Measurements from ENCODE around the gene MRPL49.
"Not testable (repeated sequence)": the region's sequence is repeated elsewhere in the genome, so short reads cannot be mapped to it uniquely, and the experiment has no call there.

MRPL49 gene

DNA sequence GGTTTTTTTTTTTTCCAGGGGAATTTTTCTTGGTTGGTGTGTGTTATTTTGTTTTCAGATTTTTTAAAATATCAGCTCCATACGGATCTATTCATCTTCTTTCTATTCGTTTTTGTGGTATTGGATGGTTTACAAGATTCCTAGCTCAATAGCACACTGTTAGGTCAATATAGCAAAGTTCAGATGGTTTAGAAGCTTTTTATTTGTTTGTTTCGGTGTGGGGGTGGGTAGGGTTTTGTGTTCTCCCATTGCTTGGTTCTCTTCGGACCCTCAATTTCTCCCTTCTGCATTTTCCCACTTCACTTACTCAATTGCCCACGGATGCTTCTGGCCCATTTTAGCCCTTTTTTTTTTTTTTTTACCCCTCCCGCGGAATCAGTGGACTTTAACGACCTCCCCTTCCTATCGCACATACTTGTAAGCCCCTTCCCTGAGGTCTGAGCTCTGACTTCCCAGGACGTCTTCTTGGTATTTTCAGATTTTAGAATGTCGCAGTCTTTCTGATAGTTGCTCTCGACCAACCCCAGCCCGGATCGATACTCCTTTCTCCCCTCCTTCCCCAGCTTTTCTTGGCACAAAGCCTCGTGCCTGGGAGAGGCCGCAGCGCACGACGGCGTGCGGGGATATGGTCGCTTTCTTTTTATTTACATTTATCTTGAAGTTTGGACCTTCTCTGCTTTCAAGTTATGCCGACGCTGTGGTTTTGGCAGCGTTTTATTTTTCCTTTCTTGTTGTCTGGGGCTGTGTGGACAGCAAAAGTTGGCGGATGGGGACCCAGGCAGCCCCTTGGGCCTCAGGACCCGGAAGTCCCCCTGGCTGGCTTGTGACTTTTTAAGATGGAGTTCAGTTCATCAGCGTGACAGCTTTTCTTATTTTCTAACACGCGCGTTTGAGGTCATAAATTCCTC is 43.5 kb downstream of the MRPL49 start:
- DNase-seq (ENCODE audit: low read depth): no peak

DNA sequence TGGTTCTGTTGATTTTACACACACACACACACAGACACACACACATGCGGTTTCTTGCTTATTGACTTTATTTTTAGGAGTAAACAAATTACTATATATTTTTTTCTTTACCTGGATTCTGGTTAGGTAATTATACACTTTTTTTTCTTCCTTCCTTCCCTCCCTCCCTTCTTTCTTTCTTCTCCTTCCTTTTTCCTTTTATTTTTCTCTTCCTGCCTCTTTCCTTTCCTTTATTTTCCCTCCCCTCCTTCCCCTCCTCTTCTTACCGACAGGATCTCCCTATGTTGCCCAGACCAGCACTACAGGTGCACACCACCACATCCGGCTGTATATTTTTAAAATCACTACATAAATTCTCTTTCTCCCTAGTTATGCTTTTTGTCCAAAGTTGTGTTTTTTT is 44.8 kb downstream of the MRPL49 start:
- no peak for DNase-seq (ENCODE audit: low read depth)

DNA sequence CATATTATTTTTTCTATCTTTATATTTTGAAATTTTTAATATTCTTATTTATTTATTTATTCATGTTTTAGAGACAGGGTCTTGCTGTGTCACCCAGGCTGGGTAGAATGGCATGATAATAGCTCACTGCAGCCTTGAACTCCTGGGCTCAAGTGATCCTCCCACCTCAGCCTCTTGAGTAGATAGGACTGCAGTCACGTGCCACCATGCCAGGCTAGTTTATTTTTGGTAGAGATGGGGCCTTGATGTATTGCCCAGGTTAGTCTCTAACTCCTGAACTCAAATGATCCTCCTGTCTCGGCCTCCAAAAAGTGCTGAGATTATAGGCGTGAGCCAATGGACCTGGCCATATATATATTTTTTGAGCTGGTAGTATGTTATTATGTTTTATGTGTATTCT is 45.5 kb downstream of the MRPL49 start:
- no peak for DNase-seq (ENCODE audit: low read depth)

DNA sequence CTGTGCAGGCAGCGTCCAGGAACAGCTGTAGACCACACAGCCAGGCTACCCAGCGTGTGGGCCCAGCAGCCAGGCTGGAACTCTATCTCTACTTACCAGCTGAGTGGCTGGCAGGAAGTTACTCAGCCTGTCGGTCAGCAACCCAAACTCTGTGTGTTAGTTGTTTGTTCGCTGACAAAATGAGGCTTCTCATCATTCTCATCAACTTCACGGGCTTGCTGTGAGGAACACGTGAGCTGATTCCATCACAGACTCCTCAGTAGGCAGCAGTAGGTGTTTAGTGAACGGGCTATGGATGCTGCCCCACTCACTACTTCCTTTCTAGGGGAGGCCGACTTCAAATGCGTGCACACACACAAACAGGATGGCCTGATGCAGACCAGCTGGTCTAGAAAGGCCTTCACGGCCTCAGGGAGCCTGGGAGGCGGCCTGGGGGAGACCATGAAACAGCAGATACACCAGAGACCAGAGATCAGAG is 47.1 kb downstream of the MRPL49 start:
- no peak for DNase-seq (ENCODE audit: low read depth)

DNA sequence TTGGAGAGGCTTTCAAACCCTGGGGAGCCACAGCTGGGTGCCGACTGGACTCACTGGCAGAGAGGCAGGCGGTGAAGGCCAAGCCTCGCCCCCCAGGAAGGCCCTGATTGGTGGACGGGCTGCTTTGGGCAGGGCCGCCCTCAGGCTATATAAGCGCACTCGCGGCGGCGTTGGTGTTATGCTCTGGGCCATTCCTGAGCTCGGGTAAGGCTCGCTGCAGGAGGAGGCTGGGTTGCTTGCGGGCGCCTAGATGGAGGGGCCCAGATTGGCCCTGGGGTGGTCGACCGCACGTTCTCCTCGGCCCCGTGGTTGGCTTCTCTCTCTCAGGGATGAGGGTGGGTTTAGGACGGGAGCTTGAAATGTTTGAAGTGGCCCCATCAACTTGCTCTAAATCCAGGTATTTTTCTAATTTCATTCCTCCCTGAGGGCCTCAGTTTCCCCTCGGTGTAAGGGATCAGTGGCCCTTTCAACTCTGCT is 48.0 kb downstream of the MRPL49 start, which contains the start of gene SPDYC:
Gene SPDYC (plus strand): TSS at position 176 of the 477 bp plus-strand sequence. CDS start 1,125 bp downstream, outside the sequence.
- no peak for DNase-seq (ENCODE audit: low read depth)

DNA sequence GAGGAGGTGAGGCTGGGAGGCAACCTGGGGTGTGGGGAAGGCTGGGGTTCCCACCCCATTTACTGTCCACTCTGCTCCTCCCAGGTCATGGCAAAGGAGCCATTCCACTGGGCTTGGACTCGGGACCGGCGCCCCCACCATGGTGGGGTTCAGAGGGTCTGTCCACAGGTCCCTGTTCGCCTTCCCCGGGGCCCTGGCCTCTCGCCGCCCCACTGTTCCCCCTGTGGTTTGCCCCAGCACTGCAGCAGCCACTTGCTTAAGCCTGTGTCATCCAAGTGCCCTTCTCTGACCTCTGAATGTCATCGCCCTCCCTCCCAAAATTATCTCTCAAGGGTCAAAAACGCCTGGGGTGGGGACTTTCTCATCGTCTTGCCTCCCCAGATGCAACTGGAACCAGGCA is 50.5 kb downstream of the MRPL49 start:
- DNase-seq (ENCODE audit: low read depth): no peak

DNA sequence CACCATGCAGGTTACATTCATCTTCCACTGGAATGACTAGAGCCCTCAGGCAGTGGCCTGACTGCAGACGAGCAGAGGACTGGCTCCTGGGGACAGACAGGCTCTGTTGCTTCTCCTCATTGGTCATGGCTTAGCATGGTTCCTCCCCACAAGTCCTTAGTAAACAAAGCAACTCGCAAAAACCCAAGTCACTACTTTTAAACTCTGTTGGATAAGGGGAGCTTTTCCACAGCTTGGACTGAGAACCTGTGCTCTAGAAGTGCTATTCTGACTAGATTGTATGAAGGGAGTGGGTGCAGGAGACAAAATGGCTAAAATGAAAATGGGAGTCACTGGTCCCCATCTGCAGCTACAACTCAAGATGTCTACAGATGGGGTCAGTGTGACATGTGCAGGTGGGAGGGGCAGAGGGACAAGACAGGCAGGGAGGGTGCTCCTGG is 52.5 kb downstream of the MRPL49 start:
- not testable (repeated sequence) for DNase-seq (ENCODE audit: low read depth)
